ENCODE data around the gene HMX1.
A peak's percentile ranks its signal among the peaks of the same experiment; 100 is the strongest.

Gene HMX1

GRCh38 chr4:8888856-8889255 is 17.2 kb upstream of the HMX1 start:
- H3K27ac ChIP-seq (ENCODE audit: low read depth, low read length): no peak overlapping the region
- no peak overlapping the region for H3K9ac ChIP-seq (ENCODE audit: low read depth, low read length)
- H3K4me3 ChIP-seq (ENCODE audit: low read depth, low read length): no peak overlapping the region
- peaks cover 99% of the 10 kb centered on the region for H3K27me3 ChIP-seq (ENCODE audit: control insufficient read depth, insufficient read depth, low read length)
- H3K36me3 ChIP-seq (ENCODE audit: control insufficient read depth, insufficient read depth, low read length): no peaks in the 10 kb centered on the region
- no peaks in the 10 kb centered on the region for H3K9me3 ChIP-seq (ENCODE audit: control insufficient read depth, insufficient read depth, low read length)
- peaks cover 9% of the 10 kb centered on the region for H3K4me1 ChIP-seq (ENCODE audit: control insufficient read depth, insufficient read depth, low read length)

GRCh38 chr4:8886612-8887406 is 15.2 kb upstream of the HMX1 start:
- Histone ChIP-seq H3K9me3 (ENCODE audit: control insufficient read depth, insufficient read depth, low read length) (no peaks in the 10 kb centered on the region), H3K4me1 (ENCODE audit: control insufficient read depth, insufficient read depth, low read length) (no peaks in the 10 kb centered on the region; the same call in 1 of the 2 replicates), H3K27ac (ENCODE audit: low read depth, low read length) (no peak overlapping the region), H3K27me3 (ENCODE audit: control insufficient read depth, insufficient read depth, low read length) (peaks cover 98% of the 10 kb centered on the region), H3K36me3 (ENCODE audit: control insufficient read depth, insufficient read depth, low read length) (no peaks in the 10 kb centered on the region), H3K9ac (ENCODE audit: low read depth, low read length) (no peak overlapping the region), H3K4me3 (ENCODE audit: low read depth, low read length) (no peak overlapping the region)

GRCh38 chr4:8882239-8882638 is 10.6 kb upstream of the HMX1 start:
- Histone ChIP-seq H3K9ac (ENCODE audit: low read depth, low read length) (no peak overlapping the region), H3K36me3 (ENCODE audit: control insufficient read depth, insufficient read depth, low read length) (no peaks in the 10 kb centered on the region), H3K27ac (ENCODE audit: low read depth, low read length) (no peak overlapping the region), H3K27me3 (ENCODE audit: control insufficient read depth, insufficient read depth, low read length) (peaks cover 98% of the 10 kb centered on the region), H3K4me3 (ENCODE audit: low read depth, low read length) (no peak overlapping the region), H3K4me1 (ENCODE audit: control insufficient read depth, insufficient read depth, low read length) (peaks cover 4% of the 10 kb centered on the region; the same call in 1 of the 2 replicates), H3K9me3 (ENCODE audit: control insufficient read depth, insufficient read depth, low read length) (no peaks in the 10 kb centered on the region)

- Histone ChIP-seq H3K36me3 (ENCODE audit: control insufficient read depth, insufficient read depth, low read length) (no peaks in the 10 kb centered on the region), H3K27ac (ENCODE audit: low read depth, low read length) (no peak overlapping the region), H3K9ac (ENCODE audit: low read depth, low read length) (no peak overlapping the region), H3K27me3 (ENCODE audit: control insufficient read depth, insufficient read depth, low read length) (peaks cover 98% of the 10 kb centered on the region), H3K4me1 (ENCODE audit: control insufficient read depth, insufficient read depth, low read length) (peaks cover 4% of the 10 kb centered on the region; the same call in 1 of the 2 replicates), H3K9me3 (ENCODE audit: control insufficient read depth, insufficient read depth, low read length) (no peaks in the 10 kb centered on the region), H3K4me3 (ENCODE audit: low read depth, low read length) (no peak overlapping the region)
These were observed 9.2 kb upstream of the HMX1 start for GRCh38 chr4:8880851-8881250.

GRCh38 chr4:8879574-8879973 is 7.9 kb upstream of the HMX1 start:
- Histone ChIP-seq H3K36me3 (ENCODE audit: control insufficient read depth, insufficient read depth, low read length) (no peaks in the 10 kb centered on the region), H3K9me3 (ENCODE audit: control insufficient read depth, insufficient read depth, low read length) (no peaks in the 10 kb centered on the region), H3K4me3 (ENCODE audit: low read depth, low read length) (no peak overlapping the region), H3K27me3 (ENCODE audit: control insufficient read depth, insufficient read depth, low read length) (peaks cover 98% of the 10 kb centered on the region), H3K27ac (ENCODE audit: low read depth, low read length) (no peak overlapping the region), H3K9ac (ENCODE audit: low read depth, low read length) (no peak overlapping the region), H3K4me1 (ENCODE audit: control insufficient read depth, insufficient read depth, low read length) (peaks cover 4% of the 10 kb centered on the region; the same call in 1 of the 2 replicates)

- Histone ChIP-seq H3K36me3 (ENCODE audit: control insufficient read depth, insufficient read depth, low read length) (no peaks in the 10 kb centered on the region), H3K27me3 (ENCODE audit: control insufficient read depth, insufficient read depth, low read length) (peaks cover 98% of the 10 kb centered on the region), H3K9ac (ENCODE audit: low read depth, low read length) (no peak overlapping the region), H3K4me1 (ENCODE audit: control insufficient read depth, insufficient read depth, low read length) (peaks cover 4% of the 10 kb centered on the region; the same call in 1 of the 2 replicates), H3K27ac (ENCODE audit: low read depth, low read length) (no peak overlapping the region), H3K4me3 (ENCODE audit: low read depth, low read length) (no peak overlapping the region), H3K9me3 (ENCODE audit: control insufficient read depth, insufficient read depth, low read length) (no peaks in the 10 kb centered on the region)
These were observed 6.8 kb upstream of the HMX1 start for GRCh38 chr4:8878421-8878820.

GRCh38 chr4:8877780-8878040 is 6.1 kb upstream of the HMX1 start:
- H3K36me3 ChIP-seq (ENCODE audit: control insufficient read depth, insufficient read depth, low read length): no peaks in the 10 kb centered on the region
- H3K4me1 ChIP-seq (ENCODE audit: control insufficient read depth, insufficient read depth, low read length): peaks cover 4% of the 10 kb centered on the region; the same call in 1 of the 2 replicates
- peak overlapping the region; percentile 20; the same call in 1 of the 2 replicates for H3K4me3 ChIP-seq (ENCODE audit: low read depth, low read length)
- no peak overlapping the region for H3K27ac ChIP-seq (ENCODE audit: low read depth, low read length)
- no peak overlapping the region for H3K9ac ChIP-seq (ENCODE audit: low read depth, low read length)
- no peaks in the 10 kb centered on the region for H3K9me3 ChIP-seq (ENCODE audit: control insufficient read depth, insufficient read depth, low read length)
- H3K27me3 ChIP-seq (ENCODE audit: control insufficient read depth, insufficient read depth, low read length): peaks cover 98% of the 10 kb centered on the region

GRCh38 chr4:8876982-8877779 is 5.5 kb upstream of the HMX1 start:
- no peaks in the 10 kb centered on the region for H3K9me3 ChIP-seq (ENCODE audit: control insufficient read depth, insufficient read depth, low read length)
- H3K4me3 ChIP-seq (ENCODE audit: low read depth, low read length): peak overlapping the region; percentile 20; the same call in 1 of the 2 replicates
- H3K9ac ChIP-seq (ENCODE audit: low read depth, low read length): no peak overlapping the region
- no peak overlapping the region for H3K27ac ChIP-seq (ENCODE audit: low read depth, low read length)
- no peaks in the 10 kb centered on the region for H3K36me3 ChIP-seq (ENCODE audit: control insufficient read depth, insufficient read depth, low read length)
- H3K27me3 ChIP-seq (ENCODE audit: control insufficient read depth, insufficient read depth, low read length): peaks cover 98% of the 10 kb centered on the region
- H3K4me1 ChIP-seq (ENCODE audit: control insufficient read depth, insufficient read depth, low read length): peaks cover 7% of the 10 kb centered on the region; the same call in 1 of the 2 replicates

GRCh38 chr4:8874896-8875680 is 3.4 kb upstream of the HMX1 start:
- no peak overlapping the region for H3K4me3 ChIP-seq (ENCODE audit: low read depth, low read length)
- peaks cover 7% of the 10 kb centered on the region; the same call in 1 of the 2 replicates for H3K4me1 ChIP-seq (ENCODE audit: control insufficient read depth, insufficient read depth, low read length)
- H3K9ac ChIP-seq (ENCODE audit: low read depth, low read length): no peak overlapping the region
- no peaks in the 10 kb centered on the region for H3K9me3 ChIP-seq (ENCODE audit: control insufficient read depth, insufficient read depth, low read length)
- no peak overlapping the region for H3K27ac ChIP-seq (ENCODE audit: low read depth, low read length)
- H3K36me3 ChIP-seq (ENCODE audit: control insufficient read depth, insufficient read depth, low read length): no peaks in the 10 kb centered on the region
- H3K27me3 ChIP-seq (ENCODE audit: control insufficient read depth, insufficient read depth, low read length): peaks cover 99% of the 10 kb centered on the region

GRCh38 chr4:8874003-8874895 is 2.6 kb upstream of the HMX1 start:
- no peaks in the 10 kb centered on the region for H3K36me3 ChIP-seq (ENCODE audit: control insufficient read depth, insufficient read depth, low read length)
- H3K4me3 ChIP-seq (ENCODE audit: low read depth, low read length): no peak overlapping the region
- H3K27me3 ChIP-seq (ENCODE audit: control insufficient read depth, insufficient read depth, low read length): peaks cover 99% of the 10 kb centered on the region
- no peak overlapping the region for H3K27ac ChIP-seq (ENCODE audit: low read depth, low read length)
- H3K4me1 ChIP-seq (ENCODE audit: control insufficient read depth, insufficient read depth, low read length): peaks cover 7% of the 10 kb centered on the region; the same call in 1 of the 2 replicates
- no peak overlapping the region for H3K9ac ChIP-seq (ENCODE audit: low read depth, low read length)
- H3K9me3 ChIP-seq (ENCODE audit: control insufficient read depth, insufficient read depth, low read length): no peaks in the 10 kb centered on the region

Measured in HUES48 (cell line).